Fibroblast of lung (primary cell): ENCODE data around the gene PRKCH. TPM values are rescaled to one million over a fixed set of nuclear protein-coding genes. Genes with fewer than 3 reads are reported as not detected.

ENCODE experiments used
- DNase-seq, 2 donors: peaks; one replicate each; pipeline versions ENCODE4 v3.0.0 to v3.0.0-alpha.2; 2010; ENCODE audit warnings: low read depth in 2 of 2
- H2AFZ ChIP-seq: 2 replicates; pipeline ENCODE4 v1.5.1; 2012; ENCODE audit warnings: low read length, control low read depth, inconsistent platforms
- H3K27ac ChIP-seq: 2 replicates; pipeline ENCODE4 v1.5.1; 2011; ENCODE audit warnings: low read length, control low read depth; ENCODE audit not compliant: insufficient read depth
- H3K27me3 ChIP-seq: 2 replicates; pipeline ENCODE4 v1.5.1; 2011; ENCODE audit warnings: mild to moderate bottlenecking, low read length; ENCODE audit not compliant: control insufficient read depth, insufficient read depth
- H3K36me3 ChIP-seq: 2 replicates; pipeline ENCODE4 v1.5.1; 2011; ENCODE audit warnings: low read length; ENCODE audit not compliant: control insufficient read depth, insufficient read depth
- H3K4me1 ChIP-seq: 2 replicates; pipeline ENCODE4 v1.5.1; 2011; ENCODE audit warnings: low read length; ENCODE audit not compliant: control insufficient read depth, insufficient read depth; ENCODE audit errors: extremely low read depth
- H3K4me2 ChIP-seq: 2 replicates; pipeline ENCODE4 v1.5.1; 2011; ENCODE audit warnings: low read length, control low read depth; ENCODE audit not compliant: insufficient read depth; ENCODE audit errors: extremely low read depth
- H3K4me3 ChIP-seq, 4 experiments: fragments of 200-600 bp in 1 of 4; sonication (generic) in 1 of 4; replicated peaks in 1 of 4; 2 replicates each; pipeline ENCODE4 v1.5.1; 2011 to 2016; ENCODE audit warnings: low read length in 4 of 4, low read depth in 3 of 4, mild to moderate bottlenecking in 3 of 4, control low read depth in 2 of 4, inconsistent platforms in 1 of 4, mixed read lengths in 1 of 4; ENCODE audit not compliant: insufficient read depth in 1 of 4; ENCODE audit errors: control extremely low read depth in 1 of 4
- H3K79me2 ChIP-seq: 2 replicates; pipeline ENCODE4 v1.5.1; 2012; ENCODE audit warnings: mild to moderate bottlenecking, low read length, inconsistent platforms; ENCODE audit not compliant: control insufficient read depth, insufficient read depth
- H3K9ac ChIP-seq: 2 replicates; pipeline ENCODE4 v1.5.1; 2011; ENCODE audit warnings: mild to moderate bottlenecking, low read length, control low read depth; ENCODE audit not compliant: insufficient read depth
- H3K9me3 ChIP-seq: 2 replicates; pipeline ENCODE4 v1.5.1; 2012; ENCODE audit warnings: low read depth, low read length; ENCODE audit not compliant: control insufficient read depth, insufficient read depth
- H4K20me1 ChIP-seq: 2 replicates; pipeline ENCODE4 v1.5.1; 2011; ENCODE audit warnings: low read length; ENCODE audit not compliant: control insufficient read depth, insufficient read depth; ENCODE audit errors: extremely low read depth
- EZH2 ChIP-seq: IDR thresholded peaks from 2 replicates; pipeline ENCODE4 v1.5.1; 2012; ENCODE audit warnings: low read length, control low read depth, mild to moderate bottlenecking; ENCODE audit errors: missing control alignments
- polyA plus RNA-seq, 2 donors: library from polyadenylated mRNA; depleted of rRNA in 1 of 2; stranded (reverse) in 1 of 2; unstranded in 1 of 2; fragments of >200 nt; gene quantifications; 2 replicates each; pipeline ENCODE4 v1.2.1, GENCODE V29; 2011 to 2012; ENCODE audit warnings: missing spikeins in 1 of 2
- total RNA-seq: library from RNA; depleted of rRNA; stranded (reverse); fragments of >200 nt; gene quantifications from 2 replicates; pipeline ENCODE4 v1.2.1, GENCODE V29; 2014
- TF ChIP-seq, protein P1 (sequence below), 2 donors: IDR thresholded peaks in 1 of 2; conservative IDR thresholded peaks in 1 of 2; 1 replicate in 1 of 2; 2 replicates in 1 of 2; pipeline ENCODE4 v1.5.1; 2011 to 2012; ENCODE audit warnings: low read length in 2 of 2, control low read depth in 1 of 2, inconsistent platforms in 1 of 2, low read depth in 1 of 2, mild to moderate bottlenecking in 1 of 2

PRKCH gene
- total and polyA plus RNA-seq, 2 donors (not counting 1 experiment from before 2014, with no cell fraction given): 2.9 to 5.4 TPM

GRCh38 chr14:61320806-61321384 lies 484 bp upstream of the PRKCH start:
- Histone ChIP-seq H3K36me3 (no peaks in the 10 kb centered on the region), H4K20me1 (no peaks in the 10 kb centered on the region), H3K27me3 (peaks cover 35% of the 10 kb centered on the region), H3K4me3 (peak overlapping the region; percentile 25 to 52 (median 36)), H3K27ac (no peak overlapping the region), H3K79me2 (no peaks in the 10 kb centered on the region), H2AFZ (no peak overlapping the region), H3K9ac (no peak overlapping the region), H3K9me3 (no peaks in the 10 kb centered on the region), H3K4me2 (peak overlapping the region; percentile 78), H3K4me1 (no peaks in the 10 kb centered on the region)
- TF ChIP-seq, protein P1, sequence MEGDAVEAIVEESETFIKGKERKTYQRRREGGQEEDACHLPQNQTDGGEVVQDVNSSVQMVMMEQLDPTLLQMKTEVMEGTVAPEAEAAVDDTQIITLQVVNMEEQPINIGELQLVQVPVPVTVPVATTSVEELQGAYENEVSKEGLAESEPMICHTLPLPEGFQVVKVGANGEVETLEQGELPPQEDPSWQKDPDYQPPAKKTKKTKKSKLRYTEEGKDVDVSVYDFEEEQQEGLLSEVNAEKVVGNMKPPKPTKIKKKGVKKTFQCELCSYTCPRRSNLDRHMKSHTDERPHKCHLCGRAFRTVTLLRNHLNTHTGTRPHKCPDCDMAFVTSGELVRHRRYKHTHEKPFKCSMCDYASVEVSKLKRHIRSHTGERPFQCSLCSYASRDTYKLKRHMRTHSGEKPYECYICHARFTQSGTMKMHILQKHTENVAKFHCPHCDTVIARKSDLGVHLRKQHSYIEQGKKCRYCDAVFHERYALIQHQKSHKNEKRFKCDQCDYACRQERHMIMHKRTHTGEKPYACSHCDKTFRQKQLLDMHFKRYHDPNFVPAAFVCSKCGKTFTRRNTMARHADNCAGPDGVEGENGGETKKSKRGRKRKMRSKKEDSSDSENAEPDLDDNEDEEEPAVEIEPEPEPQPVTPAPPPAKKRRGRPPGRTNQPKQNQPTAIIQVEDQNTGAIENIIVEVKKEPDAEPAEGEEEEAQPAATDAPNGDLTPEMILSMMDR (conservative IDR thresholded peaks at IDR 0.05 in 1 of 2, IDR thresholded peaks at IDR 0.05 in 1 of 2; ENCODE audit: low read depth in 1 of 2, low read length in 2 of 2): no peak
- DNase-seq: no peak

DNA sequence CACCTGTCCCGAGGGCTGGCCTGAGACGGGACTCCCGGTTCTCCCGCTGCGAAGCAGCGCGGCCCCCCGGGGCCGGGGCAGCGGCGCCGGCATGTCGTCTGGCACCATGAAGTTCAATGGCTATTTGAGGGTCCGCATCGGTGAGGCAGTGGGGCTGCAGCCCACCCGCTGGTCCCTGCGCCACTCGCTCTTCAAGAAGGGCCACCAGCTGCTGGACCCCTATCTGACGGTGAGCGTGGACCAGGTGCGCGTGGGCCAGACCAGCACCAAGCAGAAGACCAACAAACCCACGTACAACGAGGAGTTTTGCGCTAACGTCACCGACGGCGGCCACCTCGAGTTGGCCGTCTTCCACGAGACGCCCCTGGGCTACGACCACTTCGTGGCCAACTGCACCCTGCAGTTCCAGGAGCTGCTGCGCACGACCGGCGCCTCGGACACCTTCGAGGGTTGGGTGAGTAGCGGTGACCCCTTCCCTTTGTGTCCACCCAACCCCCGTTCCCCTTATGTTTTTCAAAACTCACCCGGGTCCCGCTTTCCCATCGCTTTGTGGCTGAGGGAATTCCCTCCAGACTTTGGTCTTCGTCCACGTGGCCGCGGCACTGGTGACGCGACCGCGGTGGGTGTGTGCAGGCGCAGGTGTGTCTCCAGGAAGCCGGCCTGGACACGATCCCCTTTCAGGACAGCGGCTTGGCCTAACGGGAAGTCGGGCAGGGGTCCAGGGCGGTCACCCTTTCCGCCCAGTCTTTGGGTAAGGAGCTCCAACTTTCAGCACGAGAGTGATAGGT lies 826 bp downstream of the PRKCH start:
- no peaks in the 10 kb centered on the region for H3K79me2 ChIP-seq
- H3K27me3 ChIP-seq: peaks cover 35% of the 10 kb centered on the region

DNA sequence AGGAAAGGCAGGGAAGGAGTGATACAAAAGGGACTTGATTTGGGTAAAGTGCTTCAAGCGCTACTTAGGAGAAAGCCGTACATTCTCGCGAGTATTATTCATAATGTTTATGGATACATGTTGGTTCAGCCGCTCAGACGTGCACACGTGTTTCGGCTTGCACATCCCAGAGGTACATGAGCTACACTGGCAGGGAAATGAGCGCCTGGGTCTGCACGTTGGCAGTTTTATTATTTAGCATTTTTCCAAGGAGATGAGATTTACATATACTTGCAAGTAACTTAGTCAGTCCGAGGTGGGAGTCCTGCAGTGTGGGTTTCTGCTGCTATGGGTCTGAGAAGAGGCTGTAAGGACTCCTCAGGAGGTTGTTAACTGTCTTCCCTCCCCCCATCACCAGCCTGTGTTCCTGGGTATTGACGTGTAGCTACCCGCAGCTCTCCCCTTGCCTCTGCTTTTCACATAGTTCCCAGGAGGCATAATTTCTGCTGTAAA lies 1.5 kb downstream of the PRKCH start:
- H3K79me2 ChIP-seq: no peaks in the 10 kb centered on the region
- H3K27me3 ChIP-seq: peaks cover 35% of the 10 kb centered on the region
- DNase-seq: peak; percentile 7 to 13
- H3K4me3 ChIP-seq: no peak overlapping the region
- H3K36me3 ChIP-seq: no peaks in the 10 kb centered on the region
- H2AFZ ChIP-seq: no peak overlapping the region
- TF ChIP-seq, protein P1 (conservative IDR thresholded peaks at IDR 0.05 in 1 of 2, IDR thresholded peaks at IDR 0.05 in 1 of 2; ENCODE audit: low read depth in 1 of 2, low read length in 2 of 2): no peak
- TF ChIP-seq EZH2: no peak
- H3K27ac ChIP-seq: no peak overlapping the region
- no peaks in the 10 kb centered on the region for H3K9me3 ChIP-seq
- no peaks in the 10 kb centered on the region for H3K4me1 ChIP-seq
- no peak overlapping the region for H3K9ac ChIP-seq
- H3K4me2 ChIP-seq: no peak overlapping the region
- H4K20me1 ChIP-seq: no peaks in the 10 kb centered on the region

More for the DNA sequence above, 826 bp downstream of the PRKCH start:
- TF ChIP-seq EZH2: peak; percentile 81
- TF ChIP-seq, protein P1 (conservative IDR thresholded peaks at IDR 0.05 in 1 of 2, IDR thresholded peaks at IDR 0.05 in 1 of 2; ENCODE audit: low read depth in 1 of 2, low read length in 2 of 2): no peak
- no peaks in the 10 kb centered on the region for H3K4me1 ChIP-seq
- H3K4me3 ChIP-seq: peak overlapping the region in 3 of 4 experiments; percentile 34 to 52 (median 37)
- DNase-seq: no peak
- peak overlapping the region; percentile 78 for H3K4me2 ChIP-seq
- no peak overlapping the region for H3K9ac ChIP-seq
- no peaks in the 10 kb centered on the region for H4K20me1 ChIP-seq
- H2AFZ ChIP-seq: no peak overlapping the region
- H3K9me3 ChIP-seq: no peaks in the 10 kb centered on the region
- no peak overlapping the region for H3K27ac ChIP-seq
- no peaks in the 10 kb centered on the region for H3K36me3 ChIP-seq
